Testis (tissue), 3 donors: ENCODE results near the gene MTURN. TPM values are rescaled to one million over a fixed set of nuclear protein-coding genes. Genes with fewer than 3 reads are reported as not detected.
"Not testable (repeated sequence)": the region's sequence is repeated elsewhere in the genome, so short reads cannot be mapped to it uniquely, and the experiment has no call there.

Source experiments
- DNase-seq: peaks from one replicate; pipeline ENCODE4 v3.0.0-alpha.2; 2019
- H3K27ac ChIP-seq, 2 donors: fragments of 200-600 bp; sonication (generic); one replicate each; pipeline ENCODE4 v1.5.1; 2019
- H3K27me3 ChIP-seq: fragments of 200-600 bp; sonication (generic); one replicate; pipeline ENCODE4 v1.5.1; 2019
- H3K36me3 ChIP-seq: fragments of 200-600 bp; sonication (generic); one replicate; pipeline ENCODE4 v1.5.1; 2017; ENCODE audit warnings: low read depth; ENCODE audit errors: missing control alignments
- H3K4me1 ChIP-seq: fragments of 200-600 bp; sonication (generic); one replicate; pipeline ENCODE4 v1.5.1; 2019
- H3K4me3 ChIP-seq, 2 donors: fragments of 200-600 bp; sonication (generic); one replicate each; pipeline ENCODE4 v1.5.1; 2017 to 2019
- H3K9me3 ChIP-seq: fragments of 200-600 bp; sonication (generic); one replicate; pipeline ENCODE4 v1.5.1; 2017
- POLR2A ChIP-seq: fragments of 450-650 bp; IDR thresholded peaks from one replicate; pipeline ENCODE4 v1.6.1; 2017; ENCODE audit warnings: antibody characterized with exemption, mild to moderate bottlenecking, moderate library complexity
- WGBS, 2 donors: methylation state at CpG; one replicate each; pipeline ENCODE4 v1.1.5; 2018; 5-methylcytosine and 5-hydroxymethylcytosine counted together
- intact Hi-C: fragments of 100-400 bp; cut with DNase I; formaldehyde crosslinking; loops from one replicate; pipeline ENCODE4 v1.15.1; 2023; ENCODE audit warnings: low total_unique reads
- polyA plus RNA-seq: library from polyadenylated mRNA; stranded (reverse); fragments of 350-450 nt; fragmentation: Illumina TruSeq; extraction: RNeasy Lipid Tissue Mini Kit (QIAGEN cat#74804); gene quantifications from one replicate; pipeline ENCODE4 v1.2.3, GENCODE V29; 2014; ENCODE audit warnings: low read depth, low replicate concordance; ENCODE audit not compliant: insufficient read depth
- total RNA-seq, 2 donors: library from RNA; depleted of rRNA; stranded (reverse); fragments of >200 nt; gene quantifications; one replicate each; pipeline ENCODE4 v1.2.3, GENCODE V29; 2016
- TF ChIP-seq, protein P1 (sequence below), 3 experiments: fragments of 450-650 bp in 2 of 3; fragments of 200-600 bp in 1 of 3; sonication (generic) in 1 of 3; IDR thresholded peaks; one replicate each; pipeline ENCODE4 v1.5.1; 2016 to 2019; ENCODE audit warnings: antibody characterized with exemption in 3 of 3, mild to moderate bottlenecking in 2 of 3, moderate library complexity in 1 of 3

The MTURN gene
- total and polyA plus RNA-seq, 3 donors from 2014 or later: 17.3 to 25.6 (median 19.3) TPM

DNA sequence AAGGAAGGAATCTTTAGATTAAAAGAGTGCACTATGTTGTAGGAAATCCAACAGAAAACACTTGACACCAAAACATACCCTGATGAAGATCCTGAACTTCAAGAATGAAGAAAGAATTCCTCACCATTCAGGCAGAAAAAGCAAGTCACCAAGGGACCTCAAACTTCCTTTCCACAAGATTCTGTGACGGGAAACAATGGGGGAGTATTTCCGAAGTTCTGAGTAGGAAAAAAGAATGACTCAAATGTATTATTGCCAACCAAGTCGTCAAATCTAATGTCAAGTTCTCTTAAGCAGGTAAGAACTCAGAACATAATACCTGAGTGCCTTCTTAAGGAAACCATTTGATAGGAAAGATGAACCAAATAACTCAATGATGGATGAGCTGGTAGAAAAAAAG, 44.7 kb upstream of the MTURN start:
- H3K36me3 ChIP-seq: no peaks in the 10 kb centered on the region
- H3K4me3 ChIP-seq: no peak overlapping the region
- H3K4me1 ChIP-seq: no peaks in the 10 kb centered on the region
- H3K9me3 ChIP-seq: no peaks in the 10 kb centered on the region
- H3K27ac ChIP-seq: no peak overlapping the region
- 88 to 92% methylated on average over 3 of the region's 3 CpGs for WGBS, 2 donors
- intact Hi-C loops: no loop called here
- no peak for TF ChIP-seq POLR2A
- TF ChIP-seq, protein P1, sequence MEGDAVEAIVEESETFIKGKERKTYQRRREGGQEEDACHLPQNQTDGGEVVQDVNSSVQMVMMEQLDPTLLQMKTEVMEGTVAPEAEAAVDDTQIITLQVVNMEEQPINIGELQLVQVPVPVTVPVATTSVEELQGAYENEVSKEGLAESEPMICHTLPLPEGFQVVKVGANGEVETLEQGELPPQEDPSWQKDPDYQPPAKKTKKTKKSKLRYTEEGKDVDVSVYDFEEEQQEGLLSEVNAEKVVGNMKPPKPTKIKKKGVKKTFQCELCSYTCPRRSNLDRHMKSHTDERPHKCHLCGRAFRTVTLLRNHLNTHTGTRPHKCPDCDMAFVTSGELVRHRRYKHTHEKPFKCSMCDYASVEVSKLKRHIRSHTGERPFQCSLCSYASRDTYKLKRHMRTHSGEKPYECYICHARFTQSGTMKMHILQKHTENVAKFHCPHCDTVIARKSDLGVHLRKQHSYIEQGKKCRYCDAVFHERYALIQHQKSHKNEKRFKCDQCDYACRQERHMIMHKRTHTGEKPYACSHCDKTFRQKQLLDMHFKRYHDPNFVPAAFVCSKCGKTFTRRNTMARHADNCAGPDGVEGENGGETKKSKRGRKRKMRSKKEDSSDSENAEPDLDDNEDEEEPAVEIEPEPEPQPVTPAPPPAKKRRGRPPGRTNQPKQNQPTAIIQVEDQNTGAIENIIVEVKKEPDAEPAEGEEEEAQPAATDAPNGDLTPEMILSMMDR (IDR thresholded peaks at IDR 0.05): no peak
- DNase-seq: no peak
- no peaks in the 10 kb centered on the region for H3K27me3 ChIP-seq

DNA sequence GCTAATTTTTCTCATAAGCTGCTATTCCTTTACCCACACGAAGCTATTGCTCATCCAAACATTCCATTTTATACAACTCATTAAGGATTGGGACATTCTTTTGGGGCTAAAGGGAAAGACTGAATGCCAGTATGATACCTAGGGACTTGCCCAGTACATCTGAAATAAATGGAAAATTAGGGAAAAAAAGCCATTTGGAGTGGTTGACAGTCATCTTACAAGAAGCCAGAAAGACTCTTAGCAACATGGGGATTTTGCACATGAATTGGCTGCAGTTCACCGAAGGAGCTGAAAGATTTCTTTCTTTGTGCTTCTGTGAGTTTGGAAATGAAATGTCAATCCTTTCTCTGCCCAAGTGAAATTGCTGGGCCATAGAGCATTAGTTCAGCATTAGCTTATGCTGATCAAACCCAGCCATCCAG, 43.3 kb upstream of the MTURN start:
- no peak overlapping the region for H3K4me3 ChIP-seq
- no peak for TF ChIP-seq POLR2A
- TF ChIP-seq, protein P1 (IDR thresholded peaks at IDR 0.05): no peak
- no peak overlapping the region for H3K27ac ChIP-seq
- no peaks in the 10 kb centered on the region for H3K4me1 ChIP-seq
- no peaks in the 10 kb centered on the region for H3K9me3 ChIP-seq
- no peaks in the 10 kb centered on the region for H3K36me3 ChIP-seq
- no peaks in the 10 kb centered on the region for H3K27me3 ChIP-seq
- DNase-seq: no peak
- intact Hi-C loops: no loop called here
- WGBS, 2 donors: 77 to 90% methylated on average over 2 of the region's 2 CpGs

DNA sequence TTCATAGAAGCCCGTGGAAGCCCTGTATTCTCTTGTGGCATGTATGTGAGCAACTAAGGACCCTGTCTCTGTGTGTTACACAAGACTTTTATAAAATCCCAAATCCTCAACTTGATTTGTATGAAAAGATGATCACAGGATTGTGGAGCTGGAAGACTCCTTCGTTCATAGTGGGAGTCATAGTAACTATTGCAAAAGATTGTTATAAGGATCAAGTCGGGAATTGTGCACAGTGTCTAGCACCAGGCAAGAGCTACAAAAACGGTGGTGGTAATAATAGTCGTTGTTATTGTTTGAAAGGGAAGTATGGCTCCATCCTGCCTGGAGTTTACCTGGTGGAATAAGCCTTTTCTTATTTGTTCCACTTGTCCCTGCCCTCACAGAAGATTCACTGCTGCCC, 42.8 kb upstream of the MTURN start:
- Histone ChIP-seq H3K4me3 (no peak overlapping the region), H3K9me3 (no peaks in the 10 kb centered on the region), H3K27me3 (no peaks in the 10 kb centered on the region), H3K27ac (no peak overlapping the region), H3K36me3 (no peaks in the 10 kb centered on the region), H3K4me1 (no peaks in the 10 kb centered on the region)
- intact Hi-C loops: no loop called here
- DNase-seq: no peak
- TF ChIP-seq POLR2A: no peak
- TF ChIP-seq, protein P1 (IDR thresholded peaks at IDR 0.05): no peak
- WGBS, 2 donors: 83 to 88% methylated on average over 5 of the region's 5 CpGs

DNA sequence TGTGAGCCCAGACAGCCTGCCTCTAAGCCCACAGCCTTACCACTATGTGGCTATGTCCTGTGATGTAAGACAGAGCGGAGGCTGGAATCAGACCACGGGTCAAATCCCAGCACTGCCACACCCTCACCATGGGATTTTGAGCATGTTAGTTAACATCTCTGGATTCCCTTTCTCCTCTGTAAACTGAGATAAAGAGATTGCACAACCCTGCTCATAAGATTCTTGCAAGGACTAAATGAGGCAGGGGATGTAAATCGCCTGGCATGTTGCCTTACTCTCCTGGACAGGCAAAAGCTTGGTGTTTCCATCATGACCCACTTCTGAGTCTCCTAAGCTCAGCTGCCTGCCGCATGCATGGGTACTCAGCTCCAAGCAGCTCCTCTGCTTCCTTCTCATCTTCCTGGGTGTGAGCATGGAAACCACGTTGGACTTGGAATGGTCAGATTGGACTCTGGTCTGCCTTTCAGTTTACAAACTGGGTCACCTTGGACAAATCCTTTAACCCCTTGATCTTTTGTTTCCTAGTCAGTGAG, 41.3 kb upstream of the MTURN start:
- Histone ChIP-seq H3K36me3 (no peaks in the 10 kb centered on the region), H3K4me1 (no peaks in the 10 kb centered on the region), H3K27me3 (no peaks in the 10 kb centered on the region), H3K9me3 (no peaks in the 10 kb centered on the region), H3K27ac (no peak overlapping the region), H3K4me3 (no peak overlapping the region)
- no peak for DNase-seq
- intact Hi-C loops: no loop called here
- no peak for TF ChIP-seq POLR2A
- TF ChIP-seq, protein P1 (IDR thresholded peaks at IDR 0.05): no peak
- WGBS, 2 donors: 81 to 85% methylated on average over 5 of the region's 5 CpGs

DNA sequence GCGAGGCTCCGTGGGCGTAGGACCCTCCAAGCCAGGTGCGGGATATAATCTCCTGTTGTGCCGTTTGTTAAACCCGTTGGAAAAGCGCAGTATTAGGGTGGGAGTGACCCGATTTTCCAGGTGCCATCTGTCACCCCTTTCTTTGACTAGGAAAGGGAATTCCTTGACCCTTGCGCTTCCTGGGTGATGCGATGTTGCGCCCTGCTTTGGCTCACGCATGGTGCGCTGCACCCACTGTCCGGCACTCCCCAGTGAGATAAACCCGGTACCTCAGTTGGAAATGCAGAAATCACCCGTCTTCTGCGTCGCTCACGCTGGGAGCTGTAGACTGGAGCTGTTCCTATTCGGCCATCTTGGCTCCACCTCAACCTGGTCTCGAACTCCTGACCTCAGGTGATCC, 36.2 kb upstream of the MTURN start:
- DNase-seq, H3K4me3 ChIP-seq, H3K27me3 ChIP-seq, H3K36me3 ChIP-seq, H3K27ac ChIP-seq, H3K9me3 ChIP-seq, intact Hi-C loops, H3K4me1 ChIP-seq: not testable (repeated sequence)
- 96 to 98% methylated on average over 19 to 21 of the region's 21 CpGs for WGBS, 2 donors
